ENCODE measurements around the gene SEMG1. TPM values are rescaled to one million over a fixed set of nuclear protein-coding genes. Genes with fewer than 3 reads are reported as not detected.

Gene SEMG1
- not detected in 2 replicates for total RNA-seq
- long read RNA-seq: 0 reads

GRCh38 chr20:45206725-45207124 is at the start of gene SEMG1:
SEMG1 (plus strand) TSS chr20:45207033; CDS start chr20:45207054, 21 bp downstream.
- Mint-ChIP-seq H3K27me3 (peaks cover 24% of the 10 kb centered on the region), H3K36me3 (ENCODE audit: insufficient read depth) (no peaks in the 10 kb centered on the region), H3K4me3 (ENCODE audit: low read depth) (no peak within 1 kb of the TSS), H3K27ac (no peak within 1 kb of the TSS), H3K9me3 (ENCODE audit: low read depth) (peaks cover 3% of the 10 kb centered on the region), H3K4me1 (ENCODE audit: low read depth) (peaks cover 3% of the 10 kb centered on the region)
- no peak for DNase-seq (ENCODE audit: low spot score, unreplicated experiment)
- TF ChIP-seq, protein P1, sequence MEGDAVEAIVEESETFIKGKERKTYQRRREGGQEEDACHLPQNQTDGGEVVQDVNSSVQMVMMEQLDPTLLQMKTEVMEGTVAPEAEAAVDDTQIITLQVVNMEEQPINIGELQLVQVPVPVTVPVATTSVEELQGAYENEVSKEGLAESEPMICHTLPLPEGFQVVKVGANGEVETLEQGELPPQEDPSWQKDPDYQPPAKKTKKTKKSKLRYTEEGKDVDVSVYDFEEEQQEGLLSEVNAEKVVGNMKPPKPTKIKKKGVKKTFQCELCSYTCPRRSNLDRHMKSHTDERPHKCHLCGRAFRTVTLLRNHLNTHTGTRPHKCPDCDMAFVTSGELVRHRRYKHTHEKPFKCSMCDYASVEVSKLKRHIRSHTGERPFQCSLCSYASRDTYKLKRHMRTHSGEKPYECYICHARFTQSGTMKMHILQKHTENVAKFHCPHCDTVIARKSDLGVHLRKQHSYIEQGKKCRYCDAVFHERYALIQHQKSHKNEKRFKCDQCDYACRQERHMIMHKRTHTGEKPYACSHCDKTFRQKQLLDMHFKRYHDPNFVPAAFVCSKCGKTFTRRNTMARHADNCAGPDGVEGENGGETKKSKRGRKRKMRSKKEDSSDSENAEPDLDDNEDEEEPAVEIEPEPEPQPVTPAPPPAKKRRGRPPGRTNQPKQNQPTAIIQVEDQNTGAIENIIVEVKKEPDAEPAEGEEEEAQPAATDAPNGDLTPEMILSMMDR (IDR thresholded peaks at IDR 0.05; ENCODE audit: unreplicated experiment): no peak

DNA sequence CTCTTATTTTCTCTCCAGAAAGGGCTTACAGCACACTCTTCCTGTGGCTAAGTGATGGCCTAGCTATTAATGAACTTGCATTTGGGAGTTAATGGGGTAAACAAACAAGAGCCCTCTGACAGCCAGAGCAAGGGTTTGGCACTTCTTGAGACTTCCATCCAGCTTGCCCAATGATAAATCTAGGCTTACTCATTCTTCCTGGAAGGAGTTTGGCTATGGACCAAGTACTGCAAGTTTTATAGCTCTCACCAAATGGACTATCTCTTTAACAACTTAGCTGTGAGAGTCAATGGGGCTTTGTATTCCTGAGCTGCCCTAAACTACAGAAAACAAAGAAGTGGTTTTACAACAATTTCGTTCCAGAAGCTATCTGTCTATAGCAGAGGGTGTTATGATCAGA is 48.9 kb upstream of the SEMG1 start:
- Mint-ChIP-seq H3K27ac (no peak overlapping the region), H3K9me3 (ENCODE audit: low read depth) (peaks cover 17% of the 10 kb centered on the region)

GRCh38 chr20:45163083-45163803 is 43.6 kb upstream of the SEMG1 start:
- Mint-ChIP-seq H3K27ac (no peak overlapping the region), H3K9me3 (ENCODE audit: low read depth) (peaks cover 46% of the 10 kb centered on the region), H3K4me1 (ENCODE audit: low read depth) (no peaks in the 10 kb centered on the region), H3K4me3 (ENCODE audit: low read depth) (no peak overlapping the region), H3K36me3 (ENCODE audit: insufficient read depth) (no peaks in the 10 kb centered on the region), H3K27me3 (peaks cover 4% of the 10 kb centered on the region)
- no peak for DNase-seq (ENCODE audit: low spot score, unreplicated experiment)
- TF ChIP-seq, protein P1 (IDR thresholded peaks at IDR 0.05; ENCODE audit: unreplicated experiment): no peak

More for the DNA sequence above, 48.9 kb upstream of the SEMG1 start:
- Mint-ChIP-seq H3K4me3 (ENCODE audit: low read depth) (no peak overlapping the region), H3K4me1 (ENCODE audit: low read depth) (no peaks in the 10 kb centered on the region), H3K36me3 (ENCODE audit: insufficient read depth) (no peaks in the 10 kb centered on the region), H3K27me3 (peaks cover 5% of the 10 kb centered on the region)
- no peak for DNase-seq (ENCODE audit: low spot score, unreplicated experiment)
- TF ChIP-seq, protein P1 (IDR thresholded peaks at IDR 0.05; ENCODE audit: unreplicated experiment): no peak

GRCh38 chr20:45164906-45165305 is 41.9 kb upstream of the SEMG1 start:
- H3K27ac Mint-ChIP-seq: no peak overlapping the region
- no peak overlapping the region for H3K4me3 Mint-ChIP-seq (ENCODE audit: low read depth)
- peaks cover 44% of the 10 kb centered on the region for H3K9me3 Mint-ChIP-seq (ENCODE audit: low read depth)
- no peak for DNase-seq (ENCODE audit: low spot score, unreplicated experiment)
- TF ChIP-seq, protein P1 (IDR thresholded peaks at IDR 0.05; ENCODE audit: unreplicated experiment): no peak
- no peaks in the 10 kb centered on the region for H3K4me1 Mint-ChIP-seq (ENCODE audit: low read depth)
- no peaks in the 10 kb centered on the region for H3K36me3 Mint-ChIP-seq (ENCODE audit: insufficient read depth)
- peaks cover 4% of the 10 kb centered on the region for H3K27me3 Mint-ChIP-seq

- TF ChIP-seq, protein P1 (IDR thresholded peaks at IDR 0.05; ENCODE audit: unreplicated experiment): no peak
- H3K4me3 Mint-ChIP-seq (ENCODE audit: low read depth): no peak overlapping the region
- no peaks in the 10 kb centered on the region for H3K4me1 Mint-ChIP-seq (ENCODE audit: low read depth)
- H3K27me3 Mint-ChIP-seq: peaks cover 7% of the 10 kb centered on the region
- no peak for DNase-seq (ENCODE audit: low spot score, unreplicated experiment)
- H3K9me3 Mint-ChIP-seq (ENCODE audit: low read depth): peaks cover 11% of the 10 kb centered on the region
- H3K27ac Mint-ChIP-seq: no peak overlapping the region
- no peaks in the 10 kb centered on the region for H3K36me3 Mint-ChIP-seq (ENCODE audit: insufficient read depth)
These were observed 33.3 kb upstream of the SEMG1 start for GRCh38 chr20:45173522-45173921.
